Uterus (tissue), 2 donors: ENCODE data around the gene GLIS2.

Experiments
- POLR2A ChIP-seq, 2 donors: fragments of 450-650 bp; IDR thresholded peaks; one replicate each; pipeline ENCODE4 v1.6.1; 2016; ENCODE audit warnings: antibody characterized with exemption in 2 of 2, mild to moderate bottlenecking in 1 of 2, moderate library complexity in 1 of 2
- TF ChIP-seq, protein P1 (sequence below), 4 experiments: fragments of 200-600 bp in 2 of 4; fragments of 450-650 bp in 2 of 4; sonication (generic) in 2 of 4; IDR thresholded peaks; one replicate each; pipeline ENCODE4 v1.5.1; 2016 to 2019; ENCODE audit warnings: antibody characterized with exemption in 4 of 4, mild to moderate bottlenecking in 2 of 4, moderate library complexity in 1 of 4

DNA sequence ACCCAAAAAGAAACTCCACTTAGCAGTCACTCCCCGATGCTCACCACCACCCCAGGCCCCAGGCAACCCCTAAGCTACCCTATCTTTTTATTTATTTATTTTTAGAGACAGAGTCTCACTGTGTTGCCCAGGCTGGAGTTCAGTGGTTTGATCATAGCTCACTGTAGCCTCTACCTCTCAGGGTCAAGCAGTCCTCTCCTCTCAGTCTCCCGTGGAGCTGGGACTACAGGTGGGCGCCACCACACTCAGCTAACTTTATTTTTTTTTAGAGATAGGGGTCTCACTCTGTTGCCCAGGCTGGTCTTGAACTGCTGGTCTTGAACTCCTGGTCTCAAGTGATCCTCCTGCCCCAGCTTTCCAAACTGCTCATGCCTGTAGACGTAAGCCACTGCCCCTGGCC is 14.7 kb upstream of the GLIS2 start:
- TF ChIP-seq, protein P1, sequence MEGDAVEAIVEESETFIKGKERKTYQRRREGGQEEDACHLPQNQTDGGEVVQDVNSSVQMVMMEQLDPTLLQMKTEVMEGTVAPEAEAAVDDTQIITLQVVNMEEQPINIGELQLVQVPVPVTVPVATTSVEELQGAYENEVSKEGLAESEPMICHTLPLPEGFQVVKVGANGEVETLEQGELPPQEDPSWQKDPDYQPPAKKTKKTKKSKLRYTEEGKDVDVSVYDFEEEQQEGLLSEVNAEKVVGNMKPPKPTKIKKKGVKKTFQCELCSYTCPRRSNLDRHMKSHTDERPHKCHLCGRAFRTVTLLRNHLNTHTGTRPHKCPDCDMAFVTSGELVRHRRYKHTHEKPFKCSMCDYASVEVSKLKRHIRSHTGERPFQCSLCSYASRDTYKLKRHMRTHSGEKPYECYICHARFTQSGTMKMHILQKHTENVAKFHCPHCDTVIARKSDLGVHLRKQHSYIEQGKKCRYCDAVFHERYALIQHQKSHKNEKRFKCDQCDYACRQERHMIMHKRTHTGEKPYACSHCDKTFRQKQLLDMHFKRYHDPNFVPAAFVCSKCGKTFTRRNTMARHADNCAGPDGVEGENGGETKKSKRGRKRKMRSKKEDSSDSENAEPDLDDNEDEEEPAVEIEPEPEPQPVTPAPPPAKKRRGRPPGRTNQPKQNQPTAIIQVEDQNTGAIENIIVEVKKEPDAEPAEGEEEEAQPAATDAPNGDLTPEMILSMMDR (IDR thresholded peaks at IDR 0.05) = no peak
- no peak for TF ChIP-seq POLR2A (IDR thresholded peaks at IDR 0.05)
